Naive thymus-derived CD4-positive, alpha-beta T cell (primary cell): ENCODE measurements around the gene RNF207. TPM values are rescaled to one million over a fixed set of nuclear protein-coding genes. Genes with fewer than 3 reads are reported as not detected.

Source experiments
- ATAC-seq: fragments of 150-1000 bp; cut with Tn5 transposase; 2 replicates; pipeline ENCODE4 v1.10.0; 2021; ENCODE audit warnings: mild to moderate bottlenecking, moderate library complexity
- CTCF ChIA-PET: fragments of 350-600 bp; sonication (Branson Sonifier 250); formaldehyde crosslinking; loops from one replicate; lab custom pipeline; 2021; ENCODE audit warnings: antibody characterized with exemption; lab: Charles Lee
- POLR2A ChIA-PET: fragments of 350-600 bp; sonication (Branson Sonifier 250); formaldehyde crosslinking; loops from one replicate; lab custom pipeline; 2021; ENCODE audit warnings: antibody characterized with exemption, inconsistent platforms; lab: Charles Lee
- DNase-seq, 9 donors: peaks; one replicate each; pipeline versions ENCODE4 v3.0.0 to v3.0.0-alpha.2; 2020 to 2022; ENCODE audit warnings: mixed read lengths in 1 of 9
- H3K27ac ChIP-seq: one replicate; pipeline ENCODE4 v1.7.0; 2013; ENCODE audit warnings: mild to moderate bottlenecking, low read depth, low read length, moderate library complexity
- H3K27me3 ChIP-seq, 2 donors: one replicate each; pipeline ENCODE4 v1.7.0; 2013; ENCODE audit warnings: low read length in 2 of 2, mild to moderate bottlenecking in 2 of 2, moderate library complexity in 2 of 2; ENCODE audit not compliant: control insufficient read depth in 2 of 2, insufficient read depth in 2 of 2
- H3K36me3 ChIP-seq, 3 experiments: 1 replicate in 2 of 3; 2 replicates in 1 of 3; pipeline ENCODE4 v1.7.0; 2013; ENCODE audit warnings: low read length in 3 of 3, mild to moderate bottlenecking in 3 of 3, moderate library complexity in 1 of 3; ENCODE audit not compliant: insufficient read depth in 3 of 3, control insufficient read depth in 2 of 3
- H3K4me1 ChIP-seq, 2 donors: one replicate each; pipeline ENCODE4 v1.7.0; 2013; ENCODE audit warnings: low read length in 2 of 2, mild to moderate bottlenecking in 2 of 2, moderate library complexity in 1 of 2; ENCODE audit not compliant: control insufficient read depth in 2 of 2, insufficient read depth in 2 of 2
- H3K4me3 ChIP-seq: 2 replicates; pipeline ENCODE4 v1.7.0; 2013; ENCODE audit warnings: mild to moderate bottlenecking, low read length
- H3K9me3 ChIP-seq, 3 experiments: 1 replicate in 2 of 3; 2 replicates in 1 of 3; pipeline ENCODE4 v1.7.0; 2013; ENCODE audit warnings: low read length in 3 of 3; ENCODE audit not compliant: control insufficient read depth in 2 of 3
- H3K27ac Mint-ChIP-seq, 9 donors: one replicate each; pipeline ENCODE4 v1.8.0; 2020 to 2022; ENCODE audit warnings: mixed read lengths in 9 of 9, mild to moderate bottlenecking in 8 of 9, moderate library complexity in 5 of 9, inconsistent platforms in 2 of 9
- H3K27me3 Mint-ChIP-seq, 5 donors: one replicate each; pipeline ENCODE4 v1.8.0; 2021 to 2022; ENCODE audit warnings: mixed read lengths in 5 of 5, mild to moderate bottlenecking in 1 of 5
- H3K36me3 Mint-ChIP-seq, 5 donors: one replicate each; pipeline ENCODE4 v1.8.0; 2020 to 2022; ENCODE audit warnings: mixed read lengths in 5 of 5, mild to moderate bottlenecking in 3 of 5, inconsistent platforms in 1 of 5
- H3K4me1 Mint-ChIP-seq, 7 donors: one replicate each; pipeline ENCODE4 v1.8.0; 2020 to 2022; ENCODE audit warnings: mixed read lengths in 7 of 7, mild to moderate bottlenecking in 3 of 7, inconsistent platforms in 1 of 7
- H3K4me3 Mint-ChIP-seq, 10 donors: one replicate each; pipeline ENCODE4 v1.8.0; 2020 to 2022; ENCODE audit warnings: mild to moderate bottlenecking in 10 of 10, mixed read lengths in 10 of 10, moderate library complexity in 6 of 10, inconsistent platforms in 2 of 10
- H3K9me3 Mint-ChIP-seq, 11 donors: one replicate each; pipeline ENCODE4 v1.8.0; 2020 to 2022; ENCODE audit warnings: mixed read lengths in 11 of 11, mild to moderate bottlenecking in 4 of 11, inconsistent platforms in 1 of 11, moderate library complexity in 1 of 11
- intact Hi-C, 2 donors: fragments of 100-400 bp; cut with micrococcal nuclease; formaldehyde crosslinking; loops; one replicate each; pipeline ENCODE4 v1.15.1; 2023
- polyA plus RNA-seq, 2 donors: library from polyadenylated mRNA; unstranded; fragments of 300-500 nt; fragmentation: Illumina TruSeq; gene quantifications; one replicate each; pipeline ENCODE4 v1.2.3, GENCODE V29; 2021
- total RNA-seq, 6 experiments: library from RNA in 5 of 6; stranded (reverse) in 5 of 6; gene quantifications; 1 replicate in 5 of 6; 2 replicates in 1 of 6; pipeline ENCODE4 v1.2.3 and lab custom pipeline; 2021 to 2026

RNF207 gene
- total and polyA plus RNA-seq, 7 experiments from 2014 or later: 0.09 to 83.6 (median 0.81) TPM

DNA sequence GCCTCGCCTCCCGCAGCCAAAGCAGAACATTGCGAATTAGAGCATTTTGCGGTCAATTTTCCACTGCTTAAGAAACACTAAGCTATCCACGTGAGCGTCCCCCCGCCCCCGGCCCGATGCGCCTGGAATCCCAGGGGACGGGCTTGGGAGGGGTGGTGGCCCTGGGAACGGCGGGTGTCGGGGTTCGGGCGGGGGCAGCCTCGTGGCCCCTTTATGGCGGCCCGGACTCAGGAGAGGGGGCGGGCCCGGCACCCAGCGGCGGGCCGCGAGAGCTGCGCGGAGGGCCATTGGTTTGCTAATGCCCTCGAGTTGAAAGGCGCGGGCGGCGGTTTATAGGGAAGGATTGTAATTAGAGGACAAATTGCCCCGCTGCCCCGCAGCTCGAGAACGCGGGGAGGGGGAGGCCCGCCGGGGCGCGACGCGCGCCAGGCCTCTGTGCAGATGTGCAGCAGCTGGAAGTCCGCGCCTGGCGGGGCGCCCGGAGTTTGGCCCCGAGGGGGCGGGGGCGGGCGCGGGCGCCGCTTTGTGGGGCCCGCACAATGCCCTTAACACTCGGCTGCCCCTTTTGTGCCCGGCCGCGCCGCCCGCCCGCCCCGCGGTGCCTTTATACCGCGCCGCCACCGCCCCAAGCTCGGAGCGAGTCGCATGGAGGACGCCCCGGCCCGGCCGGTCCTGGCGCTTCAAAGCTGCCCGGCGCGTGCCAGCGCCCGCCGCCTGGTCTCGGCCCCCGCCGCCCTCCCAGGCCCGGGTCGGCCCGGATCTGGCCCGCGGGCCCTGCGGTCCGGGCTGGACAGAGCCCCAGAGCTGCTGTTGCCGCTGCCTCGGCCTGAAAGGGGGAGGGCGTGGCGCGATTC lies 36.2 kb downstream of the RNF207 start:
- intact Hi-C loops: no loop called here
- peaks cover 0 to 4% (median 0%) of the 10 kb centered on the region in 5 donors for H3K36me3 Mint-ChIP-seq
- DNase-seq: peak in 1 of 9 donors; percentile 25
- H3K9me3 ChIP-seq: no peaks in the 10 kb centered on the region
- H3K27ac ChIP-seq: no peak overlapping the region
- no peaks in the 10 kb centered on the region for H3K9me3 Mint-ChIP-seq
- peaks cover 14 to 38% of the 10 kb centered on the region in 2 donors for H3K27me3 ChIP-seq
- peak overlapping the region in 1 of 9 donors; percentile 56 for H3K27ac Mint-ChIP-seq
- peaks cover 5 to 24% (median 12%) of the 10 kb centered on the region in 7 donors for H3K4me1 Mint-ChIP-seq
- peak overlapping the region in 4 of 10 donors; percentile 26 to 68 (median 42) for H3K4me3 Mint-ChIP-seq
- H3K27me3 Mint-ChIP-seq: peaks cover 36 to 66% (median 41%) of the 10 kb centered on the region in 5 donors
- H3K4me3 ChIP-seq: no peak overlapping the region
- POLR2A ChIA-PET: no interaction called here
- peaks cover 3 to 13% of the 10 kb centered on the region in 2 donors for H3K4me1 ChIP-seq
- no peaks in the 10 kb centered on the region for H3K36me3 ChIP-seq
- no peak for ATAC-seq
- CTCF ChIA-PET: no interaction called here

- Histone ChIP-seq H3K27ac (no peak overlapping the region), H3K9me3 (no peaks in the 10 kb centered on the region), H3K27me3 (peaks cover 14 to 45% of the 10 kb centered on the region in 2 donors), H3K4me3 (no peak overlapping the region), H3K36me3 (no peaks in the 10 kb centered on the region), H3K4me1 (peaks cover 3 to 13% of the 10 kb centered on the region in 2 donors)
- no peak for ATAC-seq
- peaks cover 0 to 4% (median 0%) of the 10 kb centered on the region in 5 donors for H3K36me3 Mint-ChIP-seq
- H3K27ac Mint-ChIP-seq: peak overlapping the region in 1 of 9 donors; percentile 9
- no peak for DNase-seq
- H3K4me1 Mint-ChIP-seq: peaks cover 5 to 24% (median 12%) of the 10 kb centered on the region in 7 donors
- H3K9me3 Mint-ChIP-seq: no peaks in the 10 kb centered on the region
- CTCF ChIA-PET: interaction anchor here (1.6 kb wide), 1 partner anchor 162 kb away, joined by 4 read pairs; no protein-coding TSS in a partner anchor
- intact Hi-C loops: no loop called here
- POLR2A ChIA-PET: no interaction called here
- H3K4me3 Mint-ChIP-seq: no peak overlapping the region
- peaks cover 45 to 77% (median 48%) of the 10 kb centered on the region in 5 donors for H3K27me3 Mint-ChIP-seq
These were observed 37.3 kb downstream of the RNF207 start for GRCh38 chr1:6243053-6243834.

DNA sequence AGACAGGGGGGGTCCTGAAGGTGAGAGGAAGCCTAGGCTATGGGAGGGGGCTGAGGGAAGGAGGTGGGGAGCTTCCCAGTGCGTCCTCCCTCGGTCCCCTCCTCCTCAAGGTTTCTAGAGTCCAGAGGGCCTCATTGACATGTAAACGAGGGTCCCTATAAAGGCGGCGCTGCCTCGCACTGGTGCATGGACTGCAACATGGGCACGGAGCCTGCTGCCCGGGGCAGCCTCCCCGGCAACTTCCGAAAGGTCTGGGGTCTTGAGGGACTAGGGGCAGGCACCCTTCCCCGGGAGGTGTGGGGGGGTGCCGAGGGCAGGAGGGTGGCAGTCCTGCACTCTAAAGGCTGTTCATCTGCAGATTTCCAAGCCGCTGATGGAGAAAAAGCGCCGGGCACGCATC lies 38.1 kb downstream of the RNF207 start, which contains the start of gene HES3:
TSS of gene HES3 (plus strand) at position 187 of the 400 bp plus-strand sequence. CDS start at position 374, 187 bp downstream.
- H3K4me3 ChIP-seq: no peak within 1 kb of the TSS
- H3K4me1 Mint-ChIP-seq: peaks cover 5 to 21% (median 12%) of the 10 kb centered on the region in 7 donors

DNA sequence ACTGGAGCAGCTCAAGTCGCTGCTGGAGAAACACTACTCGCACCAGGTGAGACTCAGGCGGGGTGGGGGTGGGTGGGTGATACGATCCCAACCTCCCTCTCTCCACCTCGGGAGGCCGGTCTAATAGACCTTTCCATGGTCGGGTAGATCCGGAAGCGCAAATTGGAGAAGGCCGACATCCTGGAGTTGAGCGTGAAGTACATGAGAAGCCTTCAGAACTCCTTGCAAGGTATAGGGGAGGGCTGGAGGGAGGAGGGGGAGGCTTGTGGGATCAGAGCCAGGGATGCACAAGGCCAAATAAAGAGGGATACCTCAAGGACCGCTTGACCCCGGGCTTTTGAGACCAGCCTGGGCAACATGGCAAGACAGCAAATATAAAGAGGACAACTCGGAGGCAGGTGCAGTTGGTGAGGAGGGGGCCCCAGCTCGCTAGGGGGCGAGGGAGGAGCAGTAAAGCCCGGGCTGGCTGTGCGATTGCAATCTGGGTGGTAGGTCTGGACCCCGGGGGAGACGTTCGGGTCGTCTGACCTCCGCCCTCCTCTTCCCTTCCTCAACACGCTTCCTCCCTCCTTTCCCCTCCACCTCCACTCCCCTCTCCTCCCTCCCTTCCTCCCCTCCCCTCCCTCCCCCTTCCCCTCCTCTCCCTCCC lies 38.6 kb downstream of the RNF207 start:
- DNase-seq: no peak
- no peak for ATAC-seq
- peaks cover 42 to 75% (median 45%) of the 10 kb centered on the region in 5 donors for H3K27me3 Mint-ChIP-seq

More for the DNA sequence above, 38.1 kb downstream of the RNF207 start, which contains the start of gene HES3:
- ATAC-seq (no peak), DNase-seq (no peak)
- H3K27ac ChIP-seq: no peak within 1 kb of the TSS
- no peaks in the 10 kb centered on the region for H3K9me3 ChIP-seq
- Mint-ChIP-seq H3K9me3 (no peaks in the 10 kb centered on the region), H3K27ac (peak within 1 kb of the TSS in 2 of 9 donors; percentile 9 to 42), H3K27me3 (peaks cover 47 to 80% (median 50%) of the 10 kb centered on the region in 5 donors), H3K36me3 (peaks cover 0 to 4% (median 0%) of the 10 kb centered on the region in 5 donors), H3K4me3 (peak within 1 kb of the TSS in 3 of 10 donors; percentile 29 to 43 (median 39))
- ChIA-PET POLR2A (no interaction called here), CTCF (interaction anchor here (1.6 kb wide), 1 partner anchor 161 kb away, joined by 4 read pairs; no protein-coding TSS in a partner anchor)
- peaks cover 3 to 13% of the 10 kb centered on the region in 2 donors for H3K4me1 ChIP-seq
- no peaks in the 10 kb centered on the region for H3K36me3 ChIP-seq
- H3K27me3 ChIP-seq: peaks cover 20 to 45% of the 10 kb centered on the region in 2 donors
- intact Hi-C loops: loop anchor here (2.0 kb wide), 2 partner anchors 45 to 135 kb away; partner anchors contain the start of gene RPL22 (in 1 of the 2)

DNA sequence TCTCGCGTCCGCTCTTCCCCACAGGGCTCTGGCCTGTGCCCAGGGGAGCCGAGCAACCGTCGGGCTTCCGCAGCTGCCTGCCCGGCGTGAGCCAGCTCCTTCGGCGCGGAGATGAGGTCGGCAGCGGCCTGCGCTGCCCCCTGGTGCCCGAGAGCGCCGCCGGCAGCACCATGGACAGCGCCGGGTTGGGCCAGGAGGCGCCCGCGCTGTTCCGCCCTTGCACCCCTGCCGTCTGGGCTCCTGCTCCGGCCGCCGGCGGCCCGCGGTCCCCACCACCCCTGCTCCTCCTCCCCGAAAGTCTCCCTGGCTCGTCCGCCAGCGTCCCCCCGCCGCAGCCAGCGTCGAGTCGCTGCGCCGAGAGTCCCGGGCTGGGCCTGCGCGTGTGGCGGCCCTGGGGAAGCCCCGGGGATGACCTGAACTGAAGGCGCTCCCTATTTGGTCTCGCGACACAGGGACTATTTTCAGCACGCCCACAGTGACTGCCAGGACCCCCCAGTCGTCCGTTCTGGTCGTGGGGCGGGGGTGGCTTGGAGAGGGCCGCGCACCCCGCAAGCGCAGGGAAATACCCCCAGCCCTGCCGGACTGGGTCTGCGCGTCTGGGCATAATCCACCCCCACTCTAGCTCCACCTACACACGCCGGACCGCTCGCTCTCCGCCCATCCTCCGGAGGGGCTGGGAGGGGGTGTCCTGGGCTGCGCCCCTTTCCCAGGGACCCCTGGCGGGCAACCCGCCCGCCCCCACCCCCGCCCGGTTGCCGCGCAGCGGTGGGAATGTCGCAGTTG lies 39.4 kb downstream of the RNF207 start:
- POLR2A ChIA-PET: interaction anchor here (0.8 kb wide), 1 partner anchor 327 kb away, joined by 3 read pairs; no protein-coding TSS in a partner anchor
- DNase-seq (peak; percentile 43 to 92 (median 75)), ATAC-seq (peak; percentile 88)
- H3K4me3 ChIP-seq: no peak overlapping the region
- CTCF ChIA-PET: interaction anchor here (1.0 to 1.2 kb wide), 4 partner anchors 7 to 194 kb away, joined by 3 to 4 read pairs (median 3); no protein-coding TSS in a partner anchor
- peaks cover 3 to 13% of the 10 kb centered on the region in 2 donors for H3K4me1 ChIP-seq
- peaks cover 0 to 4% (median 0%) of the 10 kb centered on the region in 5 donors for H3K36me3 Mint-ChIP-seq
- no peaks in the 10 kb centered on the region for H3K9me3 Mint-ChIP-seq
- intact Hi-C loops: loop anchor here (1.0 to 5.0 kb wide), 5 partner anchors 36 to 193 kb away; partner anchors contain the start of genes ESPN (in 1 of the 2) and RPL22 (in 1 of the 2)
- no peak overlapping the region for H3K27ac ChIP-seq
- H3K27me3 ChIP-seq: peaks cover 20 to 45% of the 10 kb centered on the region in 2 donors
- H3K27ac Mint-ChIP-seq: no peak overlapping the region
- H3K36me3 ChIP-seq: no peaks in the 10 kb centered on the region
- no peaks in the 10 kb centered on the region for H3K9me3 ChIP-seq
- H3K4me3 Mint-ChIP-seq: peak overlapping the region in 1 of 10 donors; percentile 43
- peaks cover 5 to 19% (median 12%) of the 10 kb centered on the region in 7 donors for H3K4me1 Mint-ChIP-seq
- H3K27me3 Mint-ChIP-seq: peaks cover 37 to 73% (median 45%) of the 10 kb centered on the region in 5 donors

More for the DNA sequence above, 38.6 kb downstream of the RNF207 start:
- intact Hi-C loops: loop anchor here (1.0 to 5.0 kb wide), 5 partner anchors 35 to 192 kb away; partner anchors contain the start of genes ESPN (in 1 of the 2) and RPL22 (in 1 of the 2)
- H3K27ac ChIP-seq: no peak overlapping the region
- H3K9me3 ChIP-seq: no peaks in the 10 kb centered on the region
- H3K4me3 Mint-ChIP-seq: peak overlapping the region in 3 of 10 donors; percentile 29 to 43 (median 39)
- no peak overlapping the region for H3K4me3 ChIP-seq
- H3K27me3 ChIP-seq: peaks cover 20 to 45% of the 10 kb centered on the region in 2 donors
- no peaks in the 10 kb centered on the region for H3K9me3 Mint-ChIP-seq
- peaks cover 5 to 19% (median 12%) of the 10 kb centered on the region in 7 donors for H3K4me1 Mint-ChIP-seq
- H3K36me3 Mint-ChIP-seq: peaks cover 0 to 4% (median 0%) of the 10 kb centered on the region in 5 donors
- peaks cover 3 to 13% of the 10 kb centered on the region in 2 donors for H3K4me1 ChIP-seq
- H3K36me3 ChIP-seq: no peaks in the 10 kb centered on the region
- ChIA-PET CTCF (interaction anchor here (1.0 to 1.6 kb wide), 3 partner anchors 46 to 194 kb away, joined by 3 to 4 read pairs (median 3); no protein-coding TSS in a partner anchor), POLR2A (no interaction called here)
- H3K27ac Mint-ChIP-seq: peak overlapping the region in 1 of 9 donors; percentile 42
